Parathyroid adenoma (tissue), 2 donors: ENCODE measurements around the gene STK32C.

Experiments
- H2AFZ ChIP-seq: fragments of 300-600 bp; sonication (generic); one replicate; pipeline ENCODE4 v1.7.0; 2017; ENCODE audit warnings: antibody characterized with exemption, mild to moderate bottlenecking
- H3K27ac ChIP-seq: fragments of 300-600 bp; sonication (generic); one replicate; pipeline ENCODE4 v1.7.0; 2017
- H3K27me3 ChIP-seq: fragments of 300-600 bp; sonication (generic); one replicate; pipeline ENCODE4 v1.7.0; 2017; ENCODE audit warnings: low read length; ENCODE audit not compliant: control insufficient read depth, insufficient read depth
- H3K36me3 ChIP-seq: fragments of 300-600 bp; sonication (generic); one replicate; pipeline ENCODE4 v1.7.0; 2017; ENCODE audit warnings: low read length; ENCODE audit not compliant: control insufficient read depth, insufficient read depth
- H3K4me1 ChIP-seq: fragments of 300-600 bp; sonication (generic); one replicate; pipeline ENCODE4 v1.7.0; 2017; ENCODE audit warnings: control low read depth
- H3K4me2 ChIP-seq: fragments of 300-600 bp; sonication (generic); one replicate; pipeline ENCODE4 v1.7.0; 2017; ENCODE audit warnings: low read length
- H3K4me3 ChIP-seq: fragments of 300-600 bp; sonication (generic); one replicate; pipeline ENCODE4 v1.7.0; 2017; ENCODE audit warnings: low read depth, low read length
- H3K79me2 ChIP-seq: fragments of 300-600 bp; sonication (generic); one replicate; pipeline ENCODE4 v1.7.0; 2017; ENCODE audit warnings: control low read depth
- H3K9ac ChIP-seq: fragments of 300-600 bp; sonication (generic); one replicate; pipeline ENCODE4 v1.7.0; 2017; ENCODE audit warnings: mild to moderate bottlenecking
- H3K9me3 ChIP-seq: fragments of 300-600 bp; sonication (generic); one replicate; pipeline ENCODE4 v1.7.0; 2017; ENCODE audit warnings: low read length; ENCODE audit not compliant: control insufficient read depth
- TF ChIP-seq, protein P1 (sequence below): fragments of 300-600 bp; sonication (generic); IDR thresholded peaks from one replicate; pipeline ENCODE4 v1.7.0; 2017; ENCODE audit warnings: antibody characterized with exemption, mild to moderate bottlenecking
- donor health status: primary hyperparathyroidism.

STK32C gene

DNA sequence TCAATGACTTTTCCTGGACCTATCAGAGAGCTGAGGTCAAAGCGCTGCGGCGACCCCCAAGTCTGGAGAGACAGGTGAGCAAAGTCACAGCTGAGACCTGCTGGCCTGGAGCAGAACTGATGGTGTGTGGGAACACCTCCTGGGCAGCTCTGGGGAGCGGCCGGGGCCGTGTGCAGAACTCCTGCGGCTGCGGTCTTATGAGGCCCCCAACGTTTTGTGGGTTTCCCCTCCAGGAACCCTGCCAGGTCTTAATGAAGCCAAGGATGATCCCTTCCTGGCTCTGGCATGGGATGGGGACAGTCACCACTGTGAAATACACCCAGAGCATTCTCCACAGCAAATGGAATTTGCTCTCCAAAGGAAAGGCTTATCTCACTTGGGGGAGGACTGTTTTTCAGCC, 94.9 kb downstream of the STK32C start:
- TF ChIP-seq, protein P1, sequence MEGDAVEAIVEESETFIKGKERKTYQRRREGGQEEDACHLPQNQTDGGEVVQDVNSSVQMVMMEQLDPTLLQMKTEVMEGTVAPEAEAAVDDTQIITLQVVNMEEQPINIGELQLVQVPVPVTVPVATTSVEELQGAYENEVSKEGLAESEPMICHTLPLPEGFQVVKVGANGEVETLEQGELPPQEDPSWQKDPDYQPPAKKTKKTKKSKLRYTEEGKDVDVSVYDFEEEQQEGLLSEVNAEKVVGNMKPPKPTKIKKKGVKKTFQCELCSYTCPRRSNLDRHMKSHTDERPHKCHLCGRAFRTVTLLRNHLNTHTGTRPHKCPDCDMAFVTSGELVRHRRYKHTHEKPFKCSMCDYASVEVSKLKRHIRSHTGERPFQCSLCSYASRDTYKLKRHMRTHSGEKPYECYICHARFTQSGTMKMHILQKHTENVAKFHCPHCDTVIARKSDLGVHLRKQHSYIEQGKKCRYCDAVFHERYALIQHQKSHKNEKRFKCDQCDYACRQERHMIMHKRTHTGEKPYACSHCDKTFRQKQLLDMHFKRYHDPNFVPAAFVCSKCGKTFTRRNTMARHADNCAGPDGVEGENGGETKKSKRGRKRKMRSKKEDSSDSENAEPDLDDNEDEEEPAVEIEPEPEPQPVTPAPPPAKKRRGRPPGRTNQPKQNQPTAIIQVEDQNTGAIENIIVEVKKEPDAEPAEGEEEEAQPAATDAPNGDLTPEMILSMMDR = no peak
- H3K4me3 ChIP-seq = no peak overlapping the region
- H3K79me2 ChIP-seq = no peaks in the 10 kb centered on the region

DNA sequence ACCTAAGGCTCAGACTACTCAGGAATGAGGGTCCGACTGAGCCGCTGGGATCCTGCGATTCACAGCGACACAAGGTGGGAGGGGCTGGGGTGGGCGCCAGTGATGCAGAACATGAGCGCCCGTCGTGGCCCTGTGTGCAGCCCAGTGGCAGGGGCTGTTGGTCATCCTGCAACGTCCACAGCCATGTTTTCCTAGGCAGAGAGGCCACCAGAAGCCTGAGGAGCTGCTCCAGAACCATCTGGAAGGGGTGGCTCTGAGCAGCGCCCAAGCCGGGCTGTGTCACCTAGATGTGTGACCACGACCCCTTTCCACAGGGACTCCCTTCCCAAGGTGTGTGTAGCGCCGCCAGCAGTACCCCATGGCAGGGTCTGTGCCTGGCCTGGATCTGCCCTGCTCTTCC, 96.5 kb downstream of the STK32C start:
- no peak overlapping the region for H3K4me3 ChIP-seq
- TF ChIP-seq, protein P1 = no peak
- H3K79me2 ChIP-seq = no peaks in the 10 kb centered on the region
- H3K36me3 ChIP-seq = no peaks in the 10 kb centered on the region
- no peak overlapping the region for H3K4me2 ChIP-seq
- no peaks in the 10 kb centered on the region for H3K4me1 ChIP-seq
- no peaks in the 10 kb centered on the region for H3K9me3 ChIP-seq
- H3K27me3 ChIP-seq = no peaks in the 10 kb centered on the region
- no peak overlapping the region for H3K9ac ChIP-seq
- no peak overlapping the region for H3K27ac ChIP-seq
- H2AFZ ChIP-seq = no peak overlapping the region

More for the DNA sequence above, 94.9 kb downstream of the STK32C start:
- H3K27me3 ChIP-seq = no peaks in the 10 kb centered on the region
- no peak overlapping the region for H3K4me2 ChIP-seq
- H3K36me3 ChIP-seq = no peaks in the 10 kb centered on the region
- H3K9ac ChIP-seq = no peak overlapping the region
- H2AFZ ChIP-seq = no peak overlapping the region
- no peaks in the 10 kb centered on the region for H3K9me3 ChIP-seq
- no peaks in the 10 kb centered on the region for H3K4me1 ChIP-seq
- no peak overlapping the region for H3K27ac ChIP-seq

DNA sequence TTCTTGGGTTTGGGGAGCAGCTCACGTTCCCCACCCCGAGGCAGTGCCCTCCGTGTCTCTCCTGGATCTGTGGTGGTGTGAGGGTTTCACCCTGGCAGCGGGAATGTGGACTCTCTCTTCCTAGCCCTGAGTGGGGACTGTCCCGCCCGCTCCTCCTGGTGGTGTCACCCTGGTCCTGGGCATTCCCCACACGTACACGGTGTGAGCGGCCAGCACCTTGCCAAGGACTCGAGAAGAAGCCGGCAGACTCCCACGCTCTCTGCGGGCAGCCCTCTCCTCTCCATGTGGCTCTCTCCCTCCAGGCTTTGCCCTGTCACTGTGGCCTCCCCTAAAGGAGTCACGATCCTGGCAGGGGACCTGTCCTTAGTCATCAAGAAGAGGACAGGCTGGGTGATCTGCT, 97.0 kb downstream of the STK32C start:
- H3K79me2 ChIP-seq = no peaks in the 10 kb centered on the region
- no peak overlapping the region for H3K27ac ChIP-seq
- H3K9me3 ChIP-seq = no peaks in the 10 kb centered on the region
- H3K4me2 ChIP-seq = no peak overlapping the region
- TF ChIP-seq, protein P1 = no peak
- H3K4me3 ChIP-seq = no peak overlapping the region
- no peaks in the 10 kb centered on the region for H3K36me3 ChIP-seq
- H3K9ac ChIP-seq = no peak overlapping the region
- no peaks in the 10 kb centered on the region for H3K27me3 ChIP-seq
- H3K4me1 ChIP-seq = no peaks in the 10 kb centered on the region
- no peak overlapping the region for H2AFZ ChIP-seq

DNA sequence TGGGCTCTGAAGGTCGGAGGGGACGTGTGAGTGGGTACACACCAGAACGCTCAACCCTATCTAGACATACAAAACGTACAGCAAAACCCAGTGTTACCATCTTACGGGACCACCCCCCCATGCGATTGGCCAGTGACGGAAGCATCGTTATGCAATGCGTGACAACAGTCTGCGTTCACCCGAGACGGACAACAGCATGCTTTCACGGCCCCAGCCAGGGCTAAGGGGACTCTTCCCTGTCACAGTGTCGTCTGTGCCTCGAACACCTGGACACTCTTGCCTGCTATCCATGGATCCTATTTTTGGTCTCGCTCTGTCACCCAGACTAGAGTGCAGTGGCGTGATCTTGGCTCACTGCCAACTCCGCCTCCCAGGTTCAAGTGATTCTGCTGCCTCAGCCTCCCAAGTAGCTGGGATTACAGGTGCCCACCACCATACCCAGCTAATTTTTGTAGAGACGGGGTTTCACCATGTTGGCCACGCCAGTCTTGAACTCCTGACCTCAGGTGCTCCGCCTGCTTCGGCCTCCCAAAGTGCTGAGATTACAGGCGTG, 97.7 kb downstream of the STK32C start:
- TF ChIP-seq, protein P1 = no peak
- no peaks in the 10 kb centered on the region for H3K9me3 ChIP-seq
- H3K4me3 ChIP-seq = no peak overlapping the region
- no peaks in the 10 kb centered on the region for H3K27me3 ChIP-seq
- no peak overlapping the region for H3K9ac ChIP-seq
- H3K4me2 ChIP-seq = no peak overlapping the region
- H3K27ac ChIP-seq = no peak overlapping the region
- no peaks in the 10 kb centered on the region for H3K36me3 ChIP-seq
- H3K4me1 ChIP-seq = no peaks in the 10 kb centered on the region
- H2AFZ ChIP-seq = no peak overlapping the region
- no peaks in the 10 kb centered on the region for H3K79me2 ChIP-seq

DNA sequence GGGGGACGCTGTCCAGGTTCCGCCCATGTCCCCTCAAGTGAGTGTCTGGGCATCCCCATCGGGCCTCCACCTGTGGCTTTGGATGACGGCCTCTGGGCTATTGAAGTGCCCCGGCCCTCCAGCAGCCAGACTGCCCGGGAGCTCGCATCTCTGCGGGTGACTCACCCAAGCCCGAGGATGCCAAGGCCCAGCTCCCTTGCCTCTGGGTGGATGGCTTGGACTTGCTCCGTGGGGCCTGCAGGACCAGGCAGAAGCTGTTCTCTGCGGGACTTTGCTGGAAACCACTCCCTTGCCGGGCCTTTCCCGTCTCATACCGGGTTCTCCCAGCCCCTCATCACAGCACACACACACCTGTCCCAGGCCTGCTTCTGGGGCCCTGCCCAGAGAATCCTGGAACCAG, 98.6 kb downstream of the STK32C start:
- Histone ChIP-seq H3K4me1 (no peaks in the 10 kb centered on the region), H3K36me3 (no peaks in the 10 kb centered on the region), H3K9ac (no peak overlapping the region), H3K79me2 (no peaks in the 10 kb centered on the region), H2AFZ (no peak overlapping the region), H3K4me2 (no peak overlapping the region), H3K27ac (no peak overlapping the region), H3K27me3 (no peaks in the 10 kb centered on the region), H3K9me3 (no peaks in the 10 kb centered on the region), H3K4me3 (no peak overlapping the region)
- TF ChIP-seq, protein P1 = no peak
